NCI-H510A (cell line): ENCODE results near the gene DEPDC5.

ENCODE experiments used
- DNase-seq: peaks from one replicate; lab custom pipeline; 2025; lab: John Stamatoyannopoulos, UW

Gene DEPDC5

DNA sequence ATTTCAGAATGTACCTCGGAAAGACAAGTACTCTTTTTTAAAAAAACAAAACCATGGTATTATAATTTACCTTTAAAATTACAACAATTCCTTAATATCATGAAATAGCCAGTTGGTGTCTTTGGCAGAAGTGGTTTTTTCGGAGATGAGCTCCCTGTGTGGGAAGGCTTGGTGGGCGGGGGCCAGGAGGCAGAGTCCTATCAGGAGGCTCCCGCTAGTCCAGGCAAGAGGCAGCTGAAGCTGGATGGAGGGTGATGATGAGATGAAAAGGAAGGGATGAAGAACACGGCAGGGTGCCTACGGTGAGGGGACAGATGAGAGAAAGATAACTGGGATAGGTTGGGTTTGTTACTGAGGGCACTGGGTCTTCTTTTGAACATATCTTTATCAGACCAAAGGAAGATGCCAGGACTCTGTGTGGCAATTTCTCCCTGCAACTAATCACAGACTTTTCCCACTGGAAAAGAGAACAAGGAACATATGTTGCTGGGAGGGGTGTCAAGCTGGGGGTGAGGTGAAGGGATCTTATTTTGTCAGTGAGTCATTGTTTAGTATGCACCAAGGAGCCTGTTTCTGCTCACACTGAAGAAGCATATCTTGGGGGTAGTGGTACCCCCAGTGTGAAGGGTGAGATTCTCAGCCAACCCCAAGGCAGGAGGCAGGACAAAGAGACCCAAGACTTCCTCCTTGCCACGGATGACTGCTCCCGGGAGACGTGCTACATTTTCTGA lies 99.0 kb downstream of the DEPDC5 start:
- no peak for DNase-seq

DNA sequence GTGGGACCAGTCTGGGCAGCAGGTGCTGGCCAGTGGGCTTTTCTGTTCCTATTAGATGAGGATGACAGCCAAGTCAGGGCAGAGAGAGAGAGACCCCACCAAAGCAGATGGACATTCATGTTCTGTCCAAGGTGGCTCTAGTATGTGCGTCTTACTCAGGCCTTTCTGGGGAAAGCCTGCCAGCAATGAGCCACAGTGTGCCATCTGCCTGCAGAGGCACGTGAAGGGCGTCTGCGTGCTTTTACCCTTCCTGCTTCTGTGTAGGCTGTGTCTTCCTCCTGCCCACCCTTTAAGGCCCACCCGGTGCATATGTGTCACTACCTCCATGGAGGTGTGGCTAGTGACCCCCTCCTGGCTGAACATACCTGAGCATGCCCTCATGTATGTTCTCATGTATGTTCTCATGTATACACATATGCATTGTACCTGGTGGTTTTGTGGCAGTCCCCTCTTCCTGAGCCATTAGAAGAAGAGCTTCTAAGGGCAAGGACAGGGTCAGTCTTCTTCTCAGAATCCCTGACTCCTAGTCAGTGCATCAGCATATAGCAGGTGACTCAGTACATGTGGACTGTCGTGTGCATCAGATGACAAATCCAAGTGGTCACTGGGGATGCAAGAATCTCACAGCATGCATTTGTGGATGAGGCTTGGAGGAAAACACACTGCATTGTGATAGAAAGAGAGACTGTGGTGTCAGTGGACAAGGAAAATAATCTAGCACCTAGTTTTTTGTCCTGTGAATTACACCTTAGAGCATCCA lies 100.1 kb downstream of the DEPDC5 start:
- no peak for DNase-seq

DNA sequence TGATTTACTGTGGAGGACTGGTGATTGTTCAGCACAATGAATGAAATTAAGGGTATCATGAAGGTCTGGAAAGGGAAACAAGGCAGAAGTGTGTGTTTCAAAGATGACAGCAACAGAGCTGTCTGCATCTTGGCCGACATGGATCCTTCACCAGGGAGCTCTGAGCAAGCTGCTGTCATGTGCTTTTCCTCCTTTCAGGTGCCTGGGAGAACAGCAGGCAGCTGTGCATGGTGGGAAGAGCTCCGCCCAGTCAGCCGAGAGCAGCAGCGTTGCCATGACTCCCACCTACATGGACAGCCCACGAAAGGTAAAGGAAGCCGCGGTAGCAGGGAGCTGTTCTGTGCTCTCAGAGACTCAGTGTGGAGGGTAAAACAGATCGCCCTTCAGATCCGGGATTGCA lies 103.4 kb downstream of the DEPDC5 start:
- DNase-seq = peak; percentile 80

DNA sequence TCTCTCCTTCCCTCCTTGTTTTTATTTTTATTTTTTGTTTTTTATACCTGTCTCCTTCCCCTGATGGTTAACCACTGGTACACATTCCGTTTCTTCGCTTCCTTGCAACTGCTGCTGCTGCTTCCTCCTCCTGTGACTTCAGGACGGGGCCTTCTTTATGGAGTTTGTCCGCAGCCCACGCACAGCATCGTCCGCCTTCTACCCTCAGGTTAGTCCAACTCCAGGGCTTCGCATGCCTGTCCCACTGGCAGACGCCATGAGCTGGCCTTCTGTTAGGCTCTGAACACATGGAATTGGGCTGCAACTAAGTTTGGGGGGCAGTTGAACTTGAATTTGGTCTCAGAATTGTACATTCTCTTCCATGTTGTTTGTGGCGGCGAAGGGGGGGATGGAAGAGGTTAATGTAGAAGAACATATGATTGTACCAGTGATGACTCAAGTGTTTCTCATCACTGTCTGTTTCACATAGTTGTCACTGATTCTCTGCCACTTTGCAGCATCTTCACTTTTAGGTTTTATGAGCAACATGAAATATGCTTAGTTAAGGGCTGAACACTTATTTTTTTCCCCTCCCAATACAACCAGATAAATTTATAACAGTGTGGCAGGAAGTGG lies 107.5 kb downstream of the DEPDC5 start:
- DNase-seq = no peak

DNA sequence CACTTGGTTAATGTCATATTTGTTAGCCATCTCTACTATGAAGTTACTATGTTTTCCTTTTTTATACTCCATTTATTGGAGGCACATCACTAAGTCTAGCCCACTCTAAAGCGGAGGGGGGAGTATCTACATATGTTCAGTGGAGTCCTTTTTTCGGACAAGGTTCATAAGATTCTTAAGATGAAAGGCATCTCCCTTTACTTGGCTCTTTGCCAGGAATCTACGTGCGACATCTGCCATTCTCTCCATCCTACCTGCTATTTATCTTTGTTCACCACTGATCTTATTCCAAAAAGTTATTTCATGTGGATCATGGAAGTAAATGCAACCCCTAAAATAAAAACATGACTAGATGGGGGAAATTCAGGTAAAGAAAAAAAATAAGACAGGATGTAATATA lies 113.1 kb downstream of the DEPDC5 start:
- DNase-seq = no peak

DNA sequence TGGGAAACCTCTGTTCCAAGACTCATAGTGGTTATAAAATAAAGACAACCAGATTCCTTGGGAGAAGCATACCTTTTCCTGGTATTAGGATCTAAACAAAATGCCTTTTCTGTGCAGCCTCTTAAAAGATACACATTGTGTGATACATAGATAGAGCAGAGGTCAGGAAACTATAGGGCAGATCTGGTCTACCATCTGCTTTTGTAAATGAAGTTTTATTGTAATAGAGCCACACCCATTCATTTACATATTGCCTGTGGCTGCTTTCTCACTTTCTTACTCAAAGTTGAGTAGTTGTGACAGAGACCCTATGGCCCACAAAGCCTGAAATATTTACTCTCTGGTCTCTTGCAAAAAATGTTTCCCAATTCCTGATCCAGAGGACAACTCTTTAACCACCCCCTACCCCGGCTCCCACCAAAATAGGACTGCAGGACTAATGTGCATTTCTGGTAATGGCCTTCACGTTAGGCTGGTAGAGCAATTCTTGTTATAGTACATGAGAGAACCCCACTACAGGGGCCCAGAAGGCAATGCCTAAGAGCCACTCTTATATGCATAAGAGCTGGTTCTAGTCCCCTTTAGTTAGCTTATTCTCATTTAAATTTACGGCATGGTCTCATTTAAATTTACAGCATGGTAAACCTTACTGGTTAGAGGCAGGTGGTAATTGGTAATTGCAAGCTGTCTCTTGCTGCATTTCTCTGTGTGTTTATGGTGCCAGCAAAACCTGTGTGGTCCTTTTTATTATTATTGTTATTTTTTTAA lies 113.8 kb downstream of the DEPDC5 start:
- DNase-seq = no peak

DNA sequence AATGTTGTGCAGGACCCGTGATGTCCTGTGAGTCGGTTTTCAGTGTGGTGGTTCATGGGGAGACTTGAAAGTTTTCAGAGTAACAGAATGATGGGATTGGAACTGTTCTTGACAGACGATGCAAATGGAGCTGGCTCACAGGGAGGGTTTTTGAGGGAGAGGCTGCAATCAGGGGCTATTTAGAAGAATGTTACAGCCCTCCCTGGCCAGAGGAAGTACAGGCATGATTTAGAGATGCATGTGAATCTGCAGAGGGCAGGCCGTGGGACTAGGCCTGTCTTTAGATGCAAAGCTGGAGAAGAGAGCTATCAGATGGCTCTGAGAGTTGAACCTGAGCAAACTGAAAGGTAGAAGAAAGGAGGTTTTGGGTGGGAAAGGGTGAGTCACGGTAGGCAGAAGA lies 115.9 kb downstream of the DEPDC5 start:
- DNase-seq = no peak

DNA sequence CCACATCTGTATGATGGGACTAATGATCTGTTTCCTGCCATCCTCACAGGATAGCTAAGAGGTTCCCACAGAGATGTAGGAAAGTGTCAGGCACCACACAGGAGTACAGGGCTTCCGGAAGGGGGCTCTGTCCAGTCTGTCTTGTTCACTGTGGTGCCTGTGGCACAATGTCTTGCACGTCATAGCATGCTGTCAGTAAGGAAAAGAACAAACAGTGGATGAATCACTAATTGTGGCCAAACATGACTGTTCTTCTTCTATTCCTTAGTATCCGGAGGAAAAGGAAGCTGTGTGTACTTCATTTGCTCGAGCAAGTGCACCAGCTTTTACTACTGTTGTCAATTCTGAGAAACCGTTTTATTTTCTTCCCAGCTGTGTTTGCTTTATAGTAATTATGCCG lies 117.1 kb downstream of the DEPDC5 start:
- no peak for DNase-seq

DNA sequence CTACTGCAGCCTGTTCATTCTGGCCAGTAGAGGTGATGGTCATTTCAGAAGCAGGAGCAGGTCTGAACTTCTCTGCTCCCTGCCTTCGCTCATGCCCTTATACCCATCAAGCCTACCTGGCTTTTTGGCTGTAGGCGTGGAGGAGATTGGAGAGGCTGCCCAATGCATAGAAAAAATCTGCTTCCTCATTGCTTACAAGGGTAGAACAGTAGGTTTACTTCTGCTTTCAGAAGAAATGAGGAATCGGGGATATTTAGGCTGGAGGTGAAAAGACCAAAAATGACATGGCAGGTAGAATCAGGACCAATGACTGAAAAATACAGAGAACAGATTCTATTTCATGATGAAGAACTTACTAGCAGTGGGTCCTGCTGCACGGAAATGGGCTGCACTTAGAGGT lies 117.7 kb downstream of the DEPDC5 start:
- no peak for DNase-seq

DNA sequence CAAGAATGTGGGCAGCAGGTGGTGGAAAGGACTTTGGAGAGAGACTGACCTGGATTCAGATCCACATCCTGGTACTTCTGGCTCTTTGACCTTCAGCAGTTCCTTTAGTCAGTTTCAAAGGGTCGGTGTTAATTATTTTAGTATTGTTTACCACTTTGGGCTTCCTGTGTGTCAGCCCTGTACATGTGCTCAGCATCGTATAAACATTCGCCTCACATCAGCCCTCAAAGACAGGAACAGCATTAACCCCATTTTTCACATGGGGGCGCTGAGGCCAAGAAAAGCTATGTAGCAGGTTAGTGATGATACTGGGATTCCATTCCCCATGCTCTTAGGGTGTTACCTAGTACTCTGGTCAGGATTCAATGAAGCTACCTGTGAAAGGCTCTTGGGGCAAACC lies 118.4 kb downstream of the DEPDC5 start:
- no peak for DNase-seq

DNA sequence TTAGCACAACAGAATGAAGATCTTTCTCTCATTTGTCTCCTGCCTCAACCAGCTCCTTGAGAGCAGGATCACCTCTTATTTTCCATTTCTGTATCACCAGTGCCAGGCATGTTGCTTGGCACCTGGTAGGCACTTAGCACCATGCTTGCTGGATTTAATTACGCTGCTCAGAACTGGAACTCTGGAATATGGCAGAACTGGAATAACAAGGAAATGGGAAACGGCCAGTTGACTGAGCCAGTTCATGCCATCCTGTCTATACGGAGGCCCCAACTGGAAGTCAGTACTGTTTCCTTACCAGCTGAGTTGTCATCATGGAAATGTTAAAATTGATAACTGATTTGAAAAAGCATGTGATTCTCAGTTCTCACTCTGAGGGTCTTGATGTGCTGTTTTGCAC lies 121.0 kb downstream of the DEPDC5 start:
- DNase-seq = no peak

DNA sequence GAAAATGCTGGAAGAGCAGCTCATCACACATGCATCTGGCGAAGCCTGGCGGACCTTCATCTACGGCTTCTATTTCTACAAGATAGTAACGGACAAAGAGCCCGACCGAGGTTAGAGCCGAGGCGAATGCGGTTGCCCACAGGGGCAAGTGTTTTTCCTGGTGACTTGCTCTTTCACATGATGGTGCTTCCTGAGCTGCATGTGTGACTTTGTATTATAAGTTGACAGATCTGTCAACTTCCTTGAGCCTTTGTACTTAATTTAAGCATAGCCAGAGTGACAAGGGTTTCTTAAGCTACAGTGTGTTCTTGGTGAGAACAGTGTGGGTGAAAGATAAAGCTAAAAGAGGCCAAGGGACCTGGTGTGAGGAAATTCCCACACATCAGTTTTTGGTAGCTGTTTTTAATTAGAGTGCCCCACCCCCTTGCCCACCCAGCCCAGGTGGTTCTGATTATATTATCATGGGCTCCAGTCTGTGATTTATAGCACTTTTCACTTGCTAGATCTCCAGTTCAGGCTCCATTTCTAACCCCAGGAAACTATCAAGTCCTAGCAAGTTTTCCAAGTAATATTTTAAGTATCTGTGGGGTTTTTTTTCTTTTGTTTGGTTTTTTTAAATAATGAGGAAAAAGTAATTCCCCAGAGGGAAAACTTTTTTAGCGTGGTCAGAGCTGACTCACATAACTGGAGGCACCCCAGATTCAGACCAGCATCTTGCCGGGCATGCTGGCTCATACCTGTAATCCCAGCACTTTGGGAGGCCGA lies 122.5 kb downstream of the DEPDC5 start:
- DNase-seq = no peak

DNA sequence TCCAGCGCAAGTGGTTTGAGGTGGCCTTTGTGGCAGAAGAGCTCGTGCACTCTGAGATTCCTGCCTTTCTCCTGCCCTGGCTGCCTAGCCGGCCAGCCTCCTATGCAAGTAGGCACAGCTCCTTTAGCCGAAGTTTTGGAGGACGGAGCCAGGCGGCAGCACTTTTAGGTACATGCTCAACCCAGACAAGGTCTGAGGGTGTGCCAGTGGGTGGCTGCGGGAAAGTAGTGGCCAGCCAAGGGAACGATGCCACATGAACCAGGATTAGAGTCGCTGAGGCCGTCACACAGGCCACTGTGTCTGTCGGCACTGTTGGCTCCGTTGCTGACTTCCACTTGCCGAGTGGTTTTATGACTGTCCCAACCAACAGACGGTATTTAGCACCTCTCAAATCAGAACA lies 125.8 kb downstream of the DEPDC5 start:
- DNase-seq = no peak

DNA sequence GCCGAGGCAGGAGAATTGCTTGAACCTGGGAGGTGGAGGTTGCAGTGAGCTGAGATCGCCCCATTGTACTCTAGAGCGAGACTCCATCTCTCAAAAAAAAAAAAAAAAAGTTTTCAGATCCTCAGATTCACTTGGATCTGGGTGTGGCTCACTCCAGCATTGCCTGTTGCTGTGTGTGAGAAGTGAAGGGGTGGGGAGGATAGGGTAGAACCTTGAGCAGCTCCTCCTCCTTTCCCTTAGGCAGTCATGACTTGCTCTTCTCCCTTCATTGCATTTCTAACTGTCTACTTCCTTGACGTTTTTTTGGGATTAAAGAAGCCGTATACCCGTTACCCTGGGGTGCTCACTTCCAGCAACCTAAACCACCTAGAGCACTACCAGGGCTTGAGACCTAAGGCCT lies 127.4 kb downstream of the DEPDC5 start:
- DNase-seq = no peak

DNA sequence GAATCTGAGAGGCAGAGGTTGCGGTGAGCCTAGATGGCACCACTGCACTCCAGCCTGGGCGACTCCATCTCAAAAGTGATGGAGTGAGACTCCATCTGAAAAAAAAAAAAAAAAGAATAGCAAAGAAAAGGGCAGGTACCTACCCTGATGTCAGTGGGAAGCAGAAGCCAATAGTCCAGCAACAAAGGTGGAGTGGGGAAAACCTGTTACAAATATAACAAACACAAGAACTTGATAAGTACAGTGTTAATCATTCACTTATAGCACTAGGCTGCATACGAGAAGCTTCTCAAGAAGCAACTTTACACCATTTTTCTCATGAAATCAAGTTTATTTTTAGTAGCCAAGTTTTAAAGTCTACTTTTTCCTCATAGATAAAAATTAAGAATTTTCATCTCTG lies 128.0 kb downstream of the DEPDC5 start:
- DNase-seq = no peak

DNA sequence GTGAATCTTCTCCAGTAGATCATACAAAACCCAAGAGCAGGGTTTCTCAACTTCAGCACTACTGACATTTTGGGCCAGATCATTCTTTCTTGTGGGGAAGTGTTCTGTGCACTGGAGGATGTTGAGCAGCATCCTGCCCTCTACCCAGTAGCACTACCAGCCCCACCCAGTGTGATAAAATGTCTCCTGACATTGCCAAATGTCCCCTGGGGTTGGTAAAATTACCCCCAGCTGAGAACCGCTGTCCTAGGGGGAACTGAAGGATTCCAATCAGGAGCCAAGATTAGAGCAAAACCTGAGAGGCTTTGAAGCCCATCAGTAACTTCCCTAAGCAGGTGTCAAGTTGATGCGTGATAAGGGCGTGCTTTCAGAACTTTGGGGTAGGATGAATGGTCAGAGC lies 129.2 kb downstream of the DEPDC5 start:
- no peak for DNase-seq

DNA sequence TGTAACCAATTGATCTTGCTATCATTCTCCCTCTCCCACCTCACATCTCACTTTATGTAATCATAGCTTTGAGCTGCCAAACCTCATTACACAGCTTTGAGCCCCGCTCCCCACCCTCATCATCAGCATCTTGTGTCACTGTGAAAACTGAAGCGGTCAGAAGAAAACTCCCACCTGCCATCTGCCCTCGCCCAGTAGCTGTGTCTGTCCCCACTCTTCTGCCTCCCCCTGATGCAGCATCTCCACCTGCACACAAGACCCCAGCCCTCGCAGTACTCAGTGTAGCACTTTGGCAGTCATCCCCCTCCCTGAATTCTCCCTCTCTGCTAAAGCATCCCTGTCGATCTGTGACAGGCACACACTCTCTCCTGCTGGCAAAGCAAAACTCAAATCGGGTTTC lies 130.2 kb downstream of the DEPDC5 start:
- DNase-seq = no peak

DNA sequence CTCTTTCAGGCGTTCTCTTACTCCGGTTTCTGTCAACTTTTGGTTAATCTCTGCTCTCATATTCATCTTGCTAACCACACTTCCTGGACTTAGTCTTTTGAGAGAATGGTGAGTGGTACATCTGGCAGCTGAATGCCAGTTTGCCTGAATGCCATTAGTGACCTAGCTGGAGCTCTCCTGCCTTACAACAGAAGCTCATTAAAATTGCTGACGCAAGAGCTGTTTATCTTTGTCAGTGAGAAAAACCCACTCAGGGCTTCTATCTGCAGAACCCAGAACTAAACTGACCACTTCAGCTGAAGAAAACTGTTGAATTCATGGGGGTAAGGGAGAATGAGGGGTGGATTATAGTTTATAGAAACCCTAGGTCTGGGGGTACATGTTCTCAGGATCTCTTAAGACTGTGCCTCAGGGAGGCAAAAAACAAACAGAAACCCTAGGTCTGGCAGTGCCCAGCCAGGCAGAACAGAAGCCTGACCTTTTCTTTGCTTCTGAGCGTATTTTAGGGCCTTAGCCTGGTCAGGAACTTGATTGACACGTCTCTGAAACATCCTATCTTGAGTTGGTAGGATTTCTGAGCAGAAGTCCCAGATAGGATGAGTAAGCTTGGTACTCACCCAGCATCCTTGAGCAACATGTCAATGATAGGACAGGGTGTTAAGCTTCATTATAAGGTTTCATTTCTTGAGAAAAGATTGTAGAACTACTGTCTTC lies 137.7 kb downstream of the DEPDC5 start:
- DNase-seq = no peak

DNA sequence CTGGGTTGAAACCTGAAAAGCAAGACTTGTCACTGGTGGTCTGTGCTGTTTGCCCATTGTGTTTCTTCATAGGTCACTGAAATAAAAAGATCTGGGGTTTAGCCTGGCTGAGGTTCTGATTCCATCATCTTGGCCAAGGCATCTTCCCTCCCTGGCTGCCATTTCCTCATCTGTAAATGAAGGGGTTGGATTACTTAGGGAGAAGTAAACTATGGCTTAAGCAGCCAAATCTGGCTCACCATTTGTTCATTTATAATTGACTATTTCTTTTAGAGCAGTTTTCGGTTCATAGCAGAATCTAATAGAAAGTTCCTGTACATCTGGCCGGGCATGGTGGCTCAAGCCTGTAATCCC lies 138.2 kb downstream of the DEPDC5 start:
- DNase-seq = no peak

DNA sequence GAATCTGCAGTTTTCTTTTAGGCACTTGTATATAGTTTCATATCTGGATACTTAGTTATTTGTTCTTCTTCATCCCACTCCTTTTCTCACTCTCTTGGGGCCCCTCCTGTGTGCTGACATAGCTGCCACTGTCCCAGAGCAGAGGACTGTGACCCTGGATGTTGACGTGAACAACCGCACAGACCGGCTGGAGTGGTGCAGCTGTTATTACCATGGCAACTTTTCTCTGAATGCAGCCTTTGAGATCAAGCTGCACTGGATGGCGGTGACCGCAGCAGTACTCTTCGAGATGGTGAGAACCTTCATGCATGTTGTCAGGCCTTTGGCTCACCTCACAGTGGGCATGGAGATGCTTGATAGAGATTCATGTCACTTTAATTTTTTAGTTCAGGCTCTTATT lies 139.6 kb downstream of the DEPDC5 start:
- DNase-seq = no peak

DNA sequence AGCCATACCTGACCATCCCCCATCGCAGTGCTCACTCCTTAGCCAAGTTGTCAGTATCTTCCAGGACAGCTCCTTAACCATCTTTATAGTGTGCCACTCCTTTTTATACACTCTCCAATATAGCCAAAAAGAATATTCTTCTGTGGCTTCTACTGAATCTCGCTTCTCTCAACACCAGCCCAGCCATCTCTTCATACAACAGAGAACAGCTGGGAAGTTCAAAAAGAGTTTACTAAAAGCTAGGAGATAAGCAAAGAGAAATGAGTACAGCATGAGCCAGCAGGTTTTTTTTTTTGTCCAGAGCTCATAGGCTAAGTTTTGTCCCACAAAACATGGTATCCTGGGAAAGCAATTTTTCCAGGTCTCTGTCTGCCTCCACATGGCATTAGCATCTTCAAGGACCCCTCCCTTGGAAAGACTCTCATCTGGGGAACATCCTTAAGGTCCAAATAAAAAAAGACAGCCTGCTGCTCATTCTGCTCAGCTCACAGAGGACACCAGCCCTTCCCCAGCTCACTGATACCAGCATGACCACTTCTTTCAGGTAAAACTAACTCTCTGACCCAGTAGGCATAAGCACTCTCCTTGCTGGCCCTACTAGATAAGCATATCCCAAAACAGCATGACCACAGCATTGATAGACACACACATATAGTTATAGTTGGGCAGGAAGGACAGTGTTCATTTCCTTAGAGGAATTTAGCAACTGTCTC lies 141.7 kb downstream of the DEPDC5 start:
- DNase-seq = no peak
